ENCODE results near the gene SIPA1L2. TPM values are rescaled to one million over a fixed set of nuclear protein-coding genes. Genes with fewer than 3 reads are reported as not detected.

The SIPA1L2 gene, protein sequence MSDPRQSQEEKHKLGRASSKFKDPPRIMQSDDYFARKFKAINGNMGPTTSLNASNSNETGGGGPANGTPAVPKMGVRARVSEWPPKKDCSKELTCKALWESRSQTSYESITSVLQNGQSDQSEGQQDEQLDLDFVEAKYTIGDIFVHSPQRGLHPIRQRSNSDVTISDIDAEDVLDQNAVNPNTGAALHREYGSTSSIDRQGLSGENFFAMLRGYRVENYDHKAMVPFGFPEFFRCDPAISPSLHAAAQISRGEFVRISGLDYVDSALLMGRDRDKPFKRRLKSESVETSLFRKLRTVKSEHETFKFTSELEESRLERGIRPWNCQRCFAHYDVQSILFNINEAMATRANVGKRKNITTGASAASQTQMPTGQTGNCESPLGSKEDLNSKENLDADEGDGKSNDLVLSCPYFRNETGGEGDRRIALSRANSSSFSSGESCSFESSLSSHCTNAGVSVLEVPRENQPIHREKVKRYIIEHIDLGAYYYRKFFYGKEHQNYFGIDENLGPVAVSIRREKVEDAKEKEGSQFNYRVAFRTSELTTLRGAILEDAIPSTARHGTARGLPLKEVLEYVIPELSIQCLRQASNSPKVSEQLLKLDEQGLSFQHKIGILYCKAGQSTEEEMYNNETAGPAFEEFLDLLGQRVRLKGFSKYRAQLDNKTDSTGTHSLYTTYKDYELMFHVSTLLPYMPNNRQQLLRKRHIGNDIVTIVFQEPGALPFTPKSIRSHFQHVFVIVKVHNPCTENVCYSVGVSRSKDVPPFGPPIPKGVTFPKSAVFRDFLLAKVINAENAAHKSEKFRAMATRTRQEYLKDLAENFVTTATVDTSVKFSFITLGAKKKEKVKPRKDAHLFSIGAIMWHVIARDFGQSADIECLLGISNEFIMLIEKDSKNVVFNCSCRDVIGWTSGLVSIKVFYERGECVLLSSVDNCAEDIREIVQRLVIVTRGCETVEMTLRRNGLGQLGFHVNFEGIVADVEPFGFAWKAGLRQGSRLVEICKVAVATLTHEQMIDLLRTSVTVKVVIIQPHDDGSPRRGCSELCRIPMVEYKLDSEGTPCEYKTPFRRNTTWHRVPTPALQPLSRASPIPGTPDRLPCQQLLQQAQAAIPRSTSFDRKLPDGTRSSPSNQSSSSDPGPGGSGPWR (N-terminal part only)
- total RNA-seq (2022; extraction: Qiagen RNA extraction) = 6.3 to 7.3 TPM (median 6.5 TPM) in 5 replicates

DNA sequence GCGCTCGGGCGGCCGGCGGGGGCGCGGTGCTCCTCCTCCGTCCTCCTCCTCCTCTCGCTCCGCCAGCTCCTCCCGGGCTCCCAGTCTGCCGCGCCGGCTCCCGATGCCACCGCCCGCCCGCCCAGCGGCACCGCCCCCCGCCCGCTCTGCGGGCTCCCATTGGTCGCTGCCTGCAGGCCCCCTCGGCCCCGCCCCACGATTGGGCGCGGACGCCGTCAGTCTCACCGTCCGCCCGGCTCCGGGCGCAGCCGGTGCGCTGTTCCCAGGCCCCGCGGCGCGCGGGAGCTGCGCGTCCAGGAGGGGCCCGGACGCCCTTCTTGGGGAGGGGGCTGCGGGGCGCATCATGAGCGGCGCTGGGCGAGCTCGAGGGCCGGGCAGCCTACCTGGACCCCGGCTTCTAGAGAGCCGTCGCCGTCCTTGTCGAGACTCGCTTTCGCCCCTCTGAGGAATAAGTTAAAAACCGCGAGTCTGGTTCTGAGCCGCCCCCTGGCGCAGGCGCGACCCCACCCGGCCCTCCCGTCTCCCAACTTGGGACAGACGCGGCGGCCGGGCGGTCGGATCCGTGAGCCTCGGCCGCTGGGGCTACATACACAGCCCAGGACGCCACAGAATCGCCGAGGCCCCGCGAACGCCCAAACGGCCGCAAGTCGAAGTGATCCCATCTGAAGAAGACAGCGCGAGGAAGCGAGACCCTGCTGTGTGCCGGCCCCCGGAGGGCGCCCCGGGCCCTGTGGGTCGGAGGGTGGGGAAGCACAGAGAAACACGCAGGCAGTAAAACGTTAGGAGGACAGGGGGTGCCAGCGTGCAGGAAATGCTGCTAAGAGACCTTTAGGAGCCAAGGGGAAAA, at the start of gene SIPA1L2:
Gene SIPA1L2 (minus strand): TSS at position 87 of the 847 bp plus-strand sequence. CDS start 114,794 bp downstream, outside the sequence.

Other genes with a start within 250 kb of the SIPA1L2 start
- gene MAP10, start 175.3 kb upstream of the SIPA1L2 start, total RNA-seq (2022; extraction: Qiagen RNA extraction) = 0.63 to 1.1 TPM (median 0.84 TPM) in 5 replicates